ENCODE measurements around the gene RBMS1. TPM values are rescaled to one million over a fixed set of nuclear protein-coding genes. Genes with fewer than 3 reads are reported as not detected.

Gene RBMS1
- total RNA-seq, 1 donor from 2014 or later, result 76.3 TPM

- DNase-seq (ENCODE audit: low read depth, low spot score), result no peak
Observed at GRCh38 chr2:160408959-160409291, 84.7 kb downstream of the RBMS1 start.

- no peak for DNase-seq (ENCODE audit: low read depth, low spot score)
Observed at GRCh38 chr2:160408173-160408958, 85.2 kb downstream of the RBMS1 start.

- no peak for DNase-seq (ENCODE audit: low read depth, low spot score)
Observed at GRCh38 chr2:160407393-160408172, 86.0 kb downstream of the RBMS1 start.

- no peak for DNase-seq (ENCODE audit: low read depth, low spot score)
Observed at GRCh38 chr2:160406591-160407392, 86.8 kb downstream of the RBMS1 start.

GRCh38 chr2:160405077-160405867 lies 88.3 kb downstream of the RBMS1 start:
- no peak for DNase-seq (ENCODE audit: low read depth, low spot score)

DNA sequence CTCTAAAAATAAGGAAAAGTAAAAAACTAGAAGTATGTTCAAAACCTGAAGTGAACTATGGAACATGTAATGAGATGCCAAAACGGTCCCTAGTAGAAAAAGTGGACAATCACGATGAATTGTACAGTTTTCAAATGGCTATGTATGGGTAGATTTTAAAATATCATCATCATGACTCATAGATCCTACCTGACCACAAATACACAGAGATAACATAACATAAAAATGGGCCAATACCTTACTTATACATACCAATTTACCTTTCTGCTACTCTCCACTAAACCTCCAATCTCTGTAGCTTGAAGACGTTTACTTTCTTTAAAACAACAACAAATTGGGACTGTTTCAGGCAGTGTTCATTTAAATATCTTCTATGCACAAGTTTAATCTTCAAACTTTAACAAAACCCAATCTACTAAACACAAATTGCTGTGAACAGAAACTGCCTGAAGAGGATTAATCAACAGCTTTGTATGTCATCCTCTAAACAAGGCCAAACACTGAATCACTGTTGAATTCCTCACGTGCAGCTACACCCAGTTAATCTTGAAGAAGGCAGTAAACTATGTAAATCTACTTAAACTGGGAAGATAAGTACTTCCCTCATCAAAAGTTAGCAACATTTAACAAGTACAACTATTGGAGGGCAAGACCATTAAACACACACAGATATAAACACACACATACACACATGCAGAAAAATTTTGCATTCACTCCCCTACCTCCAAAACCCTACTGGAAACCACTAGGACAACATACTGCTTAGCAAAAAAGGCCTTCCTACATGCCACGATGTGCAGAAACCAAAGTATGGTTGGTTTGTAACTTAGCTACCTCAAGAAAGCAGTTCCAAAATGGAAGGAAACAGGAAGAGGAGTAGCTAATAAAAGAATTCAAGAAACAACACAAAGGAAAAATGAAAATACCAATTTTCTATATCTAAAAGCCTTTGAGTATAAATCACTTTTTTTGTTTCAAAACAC lies 90.3 kb downstream of the RBMS1 start:
- no peak for DNase-seq (ENCODE audit: low read depth, low spot score)

GRCh38 chr2:160402501-160402900 lies 91.1 kb downstream of the RBMS1 start:
- no peak for DNase-seq (ENCODE audit: low read depth, low spot score)

- DNase-seq (ENCODE audit: low read depth, low spot score), result no peak
Observed at GRCh38 chr2:160401895-160402294, 91.7 kb downstream of the RBMS1 start.

DNA sequence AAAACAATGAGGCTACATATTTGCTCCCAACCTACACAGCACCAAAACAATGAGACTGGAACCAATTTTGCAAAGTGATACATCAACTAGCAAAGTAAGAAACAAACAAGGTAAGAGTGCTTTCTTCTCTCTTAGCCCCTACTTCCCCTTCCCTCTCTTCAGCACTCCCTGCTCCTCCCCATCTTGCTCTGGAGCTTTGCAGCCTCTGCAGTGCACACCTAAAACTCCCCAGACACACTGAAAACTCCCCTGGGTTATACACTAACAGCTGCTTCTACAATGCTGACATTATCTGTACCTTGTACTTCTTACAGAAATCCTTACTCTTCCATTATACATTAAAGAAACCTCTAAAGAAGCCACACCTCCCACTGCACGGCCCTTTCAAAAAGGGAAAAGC lies 93.7 kb downstream of the RBMS1 start:
- no peak for DNase-seq (ENCODE audit: low read depth, low spot score)

DNA sequence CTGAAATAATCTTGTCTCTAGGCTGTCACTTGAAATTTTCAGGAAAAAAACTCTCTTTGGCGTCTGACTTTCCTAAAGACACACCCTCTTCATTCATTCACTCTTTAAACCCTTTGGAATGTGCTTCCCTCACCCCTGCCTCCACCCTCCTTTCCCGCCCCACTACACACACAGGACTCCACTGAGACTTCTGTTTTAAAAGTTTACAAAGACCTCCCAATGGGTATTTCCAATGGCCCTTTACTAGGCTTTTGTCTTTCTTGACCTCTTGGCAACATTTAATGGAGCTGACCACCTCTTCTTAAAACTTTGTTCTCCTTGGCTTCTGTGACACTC lies 96.1 kb downstream of the RBMS1 start:
- DNase-seq (ENCODE audit: low read depth, low spot score), result no peak

DNA sequence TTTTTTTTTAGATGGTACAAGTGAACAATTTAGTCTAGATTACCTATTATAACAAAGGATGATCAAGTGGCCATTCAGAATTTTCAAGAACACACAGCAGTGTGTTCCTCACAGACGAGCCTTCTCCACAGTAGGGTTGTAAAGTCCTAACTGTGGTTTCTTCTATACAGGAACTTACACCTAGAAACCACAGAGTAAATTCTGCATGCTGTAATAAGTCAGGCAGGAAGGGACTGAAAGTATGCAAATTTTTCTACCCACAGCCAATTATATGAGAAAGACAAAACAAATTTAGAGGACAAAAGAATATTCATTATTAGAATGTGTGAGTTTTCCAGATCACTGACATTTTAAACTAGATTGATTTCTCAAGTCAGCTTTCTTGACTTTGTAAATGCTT lies 99.5 kb downstream of the RBMS1 start:
- no peak for DNase-seq (ENCODE audit: low read depth, low spot score)

DNA sequence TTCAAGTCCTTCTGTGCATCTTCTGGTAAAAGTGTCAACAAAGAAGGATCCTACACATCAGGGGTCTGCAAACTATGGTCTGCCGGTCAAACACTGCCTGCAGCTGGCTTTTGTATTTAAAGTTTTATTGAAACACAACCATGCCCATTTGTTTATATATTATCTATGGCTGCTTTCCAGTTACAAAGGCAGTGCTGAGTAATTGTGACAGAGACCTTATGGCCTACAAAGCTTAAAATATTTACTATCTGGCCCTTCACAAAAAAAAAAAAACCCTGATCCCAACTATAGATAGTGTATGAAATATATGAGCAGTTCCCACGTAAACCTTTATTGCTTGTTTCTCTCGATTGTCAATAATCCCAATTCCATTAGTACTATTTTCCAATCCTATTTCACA lies 101.4 kb downstream of the RBMS1 start:
- DNase-seq (ENCODE audit: low read depth, low spot score), result no peak

DNA sequence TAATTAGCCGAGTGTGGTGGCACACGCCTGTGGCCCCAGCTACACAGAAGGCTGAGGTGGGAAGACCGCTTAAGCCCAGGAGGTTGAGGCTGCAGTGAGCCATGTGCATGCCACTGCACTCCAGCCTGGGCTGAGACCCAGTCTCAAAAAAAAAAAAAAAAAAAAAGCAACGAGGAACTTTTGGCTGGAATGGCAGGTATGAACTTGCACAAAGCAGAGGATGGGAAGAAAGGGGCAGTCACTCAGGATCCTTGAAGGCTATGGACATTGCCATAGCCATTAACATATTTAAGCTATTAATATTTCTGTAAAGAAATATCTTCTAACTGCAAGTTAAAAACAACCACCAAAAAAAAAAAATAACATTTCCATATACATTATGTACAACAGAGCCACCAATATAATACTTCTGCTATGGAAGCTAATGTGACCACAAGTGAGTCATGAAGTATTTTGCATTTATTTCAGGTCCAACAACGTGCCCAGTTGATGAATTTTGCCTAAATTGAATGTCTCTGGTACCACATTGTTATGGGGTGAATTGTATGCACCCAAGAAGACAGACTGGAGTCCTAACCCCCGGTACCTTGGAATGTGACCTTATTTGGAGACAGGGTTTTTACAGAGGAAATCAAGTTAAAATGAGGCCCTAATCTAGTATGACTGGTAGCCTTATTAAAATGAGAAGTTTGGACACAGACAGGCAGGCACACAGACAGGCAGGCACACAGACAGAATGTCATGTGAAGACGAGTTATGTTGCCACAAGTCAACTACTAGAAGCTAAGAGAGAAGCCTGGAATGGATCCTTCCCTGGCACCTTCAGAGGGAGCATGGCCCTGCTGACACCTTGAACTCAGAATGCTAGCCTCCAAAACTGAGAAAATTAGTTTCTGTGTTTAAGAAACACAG lies 102.8 kb downstream of the RBMS1 start:
- no peak for DNase-seq (ENCODE audit: low read depth, low spot score)

GRCh38 chr2:160389875-160390274 lies 103.7 kb downstream of the RBMS1 start:
- no peak for DNase-seq (ENCODE audit: low read depth, low spot score)

- DNase-seq (ENCODE audit: low read depth, low spot score), result no peak
Observed at GRCh38 chr2:160388464-160389263, 104.9 kb downstream of the RBMS1 start.

DNA sequence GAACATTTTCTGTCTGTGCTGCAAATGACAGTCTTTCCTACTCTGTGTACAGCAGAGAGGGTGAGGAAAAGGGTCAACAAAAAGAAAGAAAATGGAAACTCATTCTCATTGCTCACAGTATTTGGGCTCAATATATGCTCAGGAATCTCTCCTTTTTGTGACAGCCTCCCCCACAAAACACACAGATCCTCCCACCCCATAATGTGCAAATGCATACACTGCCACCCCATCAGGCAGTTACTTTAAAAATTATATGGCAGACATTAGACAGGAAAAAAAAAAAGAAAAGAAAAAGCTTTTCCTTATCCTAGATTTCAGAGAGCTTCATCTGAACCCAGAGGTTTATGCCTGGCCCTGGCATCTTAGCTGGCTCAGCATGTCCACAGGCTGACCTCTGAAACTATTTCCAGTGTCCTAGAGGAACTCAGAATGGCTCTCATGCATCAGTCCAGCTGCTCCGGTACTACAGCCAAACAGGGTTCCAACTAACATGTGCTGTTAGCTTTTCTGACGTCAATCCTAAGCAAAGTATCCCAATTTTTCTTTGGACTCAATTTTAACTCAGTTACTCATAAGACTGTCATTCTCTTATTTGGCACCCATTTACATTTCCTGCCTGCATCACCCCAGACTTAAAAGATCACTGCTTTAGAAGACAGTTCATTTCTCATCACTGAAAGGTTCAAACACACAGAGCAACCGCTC lies 105.9 kb downstream of the RBMS1 start:
- no peak for DNase-seq (ENCODE audit: low read depth, low spot score)

- no peak for DNase-seq (ENCODE audit: low read depth, low spot score)
Observed at GRCh38 chr2:160384791-160385190, 108.8 kb downstream of the RBMS1 start.

All from pulmonary artery endothelial cell (primary cell).